SKM-1 treated with dmso at 0.1 percent for 144 hours (cell line): ENCODE measurements around the gene NCAPH2.

Experiments used
- DNase-seq: peaks from one replicate; lab custom pipeline; 2025; ENCODE audit not compliant: unreplicated experiment; lab: John Stamatoyannopoulos, UW

Gene NCAPH2

DNA sequence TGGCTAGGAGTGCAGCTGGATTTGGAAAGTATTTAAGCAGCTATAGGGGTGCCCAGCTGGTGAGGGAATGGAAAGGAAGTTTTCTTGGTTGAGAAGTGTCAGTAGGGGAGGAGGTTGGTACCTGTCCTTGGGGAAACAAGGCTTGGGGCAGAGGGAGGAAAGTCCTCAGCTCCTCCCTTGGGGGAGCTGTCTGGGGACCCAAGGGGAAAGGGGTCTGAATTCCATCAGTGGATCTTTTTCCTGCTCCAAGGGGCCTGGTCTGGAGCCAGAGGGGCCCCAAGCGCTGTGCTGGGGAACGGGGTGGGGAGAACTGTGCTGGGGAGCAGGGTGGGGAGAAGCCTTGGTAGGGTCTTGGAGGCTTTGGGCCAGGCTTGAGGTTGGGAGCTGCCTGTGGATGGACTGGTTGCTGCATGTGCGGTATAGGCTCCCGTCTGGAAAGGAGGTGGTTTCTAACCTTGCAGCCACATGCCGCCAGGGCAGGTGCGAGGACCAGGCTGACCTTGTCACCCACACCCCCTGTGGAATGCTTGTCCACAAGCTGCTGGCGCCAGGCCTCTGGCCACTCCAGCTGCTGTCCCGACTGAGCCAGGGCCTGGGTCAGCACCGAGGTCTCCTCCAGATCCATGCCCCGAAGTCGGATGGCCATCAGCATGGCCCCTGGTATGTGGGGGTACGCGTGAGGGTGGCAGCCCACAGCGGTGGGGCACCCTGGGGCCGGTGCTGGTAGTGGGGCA, 20.8 kb downstream of the NCAPH2 start:
- no peak for DNase-seq

GRCh38 chr22:50529416-50529896, 21.4 kb downstream of the NCAPH2 start:
- no peak for DNase-seq

DNA sequence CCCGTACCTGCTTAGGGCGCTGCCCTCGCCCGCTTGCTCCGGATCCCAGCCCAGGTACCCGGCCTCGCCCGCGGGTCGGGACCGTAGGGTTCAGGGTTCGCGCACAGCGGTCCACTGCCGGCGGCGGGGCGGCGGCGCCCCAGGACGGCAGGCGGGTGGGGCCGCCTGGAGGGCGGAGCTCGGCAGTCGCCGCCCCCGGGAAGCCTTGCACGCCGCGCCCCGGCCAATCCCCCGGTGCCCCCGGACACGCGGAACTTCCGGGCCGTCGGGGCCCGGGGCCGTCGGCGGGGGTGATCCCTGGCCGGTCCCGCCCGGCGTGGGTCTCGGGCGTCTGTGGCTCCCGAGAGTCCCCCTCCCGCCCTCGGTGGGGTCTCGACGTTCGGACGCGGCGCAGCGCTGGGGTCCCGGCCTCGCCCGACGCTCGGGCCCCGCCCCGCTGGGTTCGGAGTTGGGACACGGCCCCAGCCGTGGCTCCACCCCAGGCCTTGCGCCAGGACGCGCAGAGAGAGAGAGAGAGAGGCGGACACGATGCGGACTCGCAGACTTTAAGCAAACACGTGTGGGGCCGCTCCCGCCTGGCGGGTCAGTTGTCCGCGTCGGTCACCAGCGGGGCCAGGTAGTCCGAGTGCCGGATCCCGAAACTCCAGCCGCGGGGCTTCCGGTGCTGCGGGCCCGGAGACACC, 22.0 kb downstream of the NCAPH2 start, which contains the start of gene TYMP:
Gene TYMP, minus strand, starts transcription at position 116 of the 683 bp plus-strand sequence. CDS start 303 bp downstream, outside the sequence.
- DNase-seq: peak; percentile 70

DNA sequence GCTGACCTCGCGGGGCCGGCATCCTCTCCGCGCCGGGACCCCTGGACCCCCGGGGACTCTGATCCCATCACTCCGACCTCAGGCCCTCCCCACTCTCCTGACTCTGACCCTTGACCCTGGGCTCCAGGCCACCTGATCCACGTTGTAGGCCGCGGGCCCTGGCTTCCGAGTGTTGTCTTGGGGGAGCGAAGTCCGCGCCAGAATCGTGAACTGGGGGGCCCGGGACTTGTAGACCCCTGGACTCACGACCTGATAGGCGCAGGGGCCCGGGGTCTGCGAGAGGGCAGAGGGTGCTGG, 22.5 kb downstream of the NCAPH2 start:
- no peak for DNase-seq

GRCh38 chr22:50530877-50531545, 23.0 kb downstream of the NCAPH2 start:
- DNase-seq: peak; percentile 85

DNA sequence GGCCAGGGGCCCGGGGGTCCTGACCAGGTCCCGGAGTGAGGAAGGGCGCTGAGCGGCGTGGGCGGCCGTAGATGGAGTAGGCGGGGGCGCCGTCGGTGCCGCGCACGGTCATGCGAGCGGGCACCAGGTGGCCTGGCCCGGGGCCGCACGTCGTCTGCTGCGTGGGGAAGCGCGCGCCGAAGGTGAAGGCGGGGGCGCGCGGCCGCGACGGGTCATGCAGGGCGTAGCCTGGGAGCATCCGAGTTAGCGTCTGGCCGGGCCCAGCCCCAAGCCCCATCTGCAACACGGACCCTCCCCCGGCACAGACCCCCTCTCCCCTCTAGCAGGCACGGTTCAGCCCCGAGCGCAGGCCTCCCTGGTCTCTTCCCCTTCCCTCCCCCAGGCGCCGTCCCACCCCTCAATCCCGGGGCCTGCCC, 23.5 kb downstream of the NCAPH2 start:
- peak; percentile 38 for DNase-seq

DNA sequence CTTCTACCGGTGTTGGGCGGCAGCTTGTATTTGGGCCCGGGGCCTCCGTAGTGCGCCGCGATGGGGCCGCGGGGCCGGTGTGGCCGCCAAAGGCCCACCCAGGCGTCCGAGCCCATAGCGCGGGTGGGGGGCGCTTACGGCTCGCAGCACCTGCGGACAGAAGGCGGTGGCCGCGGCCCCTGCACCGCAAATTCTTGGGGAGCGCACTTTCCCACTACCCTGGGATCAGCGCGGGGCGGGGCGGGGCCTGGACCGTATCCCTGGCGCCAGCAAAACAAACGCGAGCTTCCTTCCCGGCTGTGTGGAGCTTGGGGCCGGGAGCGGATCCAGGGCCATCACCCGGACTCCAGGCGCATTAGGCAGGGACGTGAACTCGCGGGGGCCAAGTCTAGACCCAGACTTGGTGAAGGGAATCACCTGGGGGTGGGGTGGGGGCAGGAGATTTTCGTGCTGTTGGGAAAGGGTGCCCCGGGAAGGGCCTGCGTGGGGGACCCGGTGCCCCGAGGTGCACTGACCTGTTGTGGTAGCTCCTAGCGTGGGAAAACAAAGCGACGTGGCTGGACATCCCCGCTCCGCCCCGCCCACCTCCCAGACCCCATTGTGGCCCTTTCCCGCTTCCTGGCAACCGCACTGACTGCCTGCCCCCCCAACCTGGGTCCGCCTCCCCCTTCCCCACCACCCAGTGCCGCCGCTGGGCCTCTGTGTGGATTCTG, 24.1 kb downstream of the NCAPH2 start:
- DNase-seq: no peak

- DNase-seq: no peak
Observed at GRCh38 chr22:50532824-50533796, 25.1 kb downstream of the NCAPH2 start.

GRCh38 chr22:50533856-50534711, 26.1 kb downstream of the NCAPH2 start:
- peak; percentile 47 for DNase-seq

DNA sequence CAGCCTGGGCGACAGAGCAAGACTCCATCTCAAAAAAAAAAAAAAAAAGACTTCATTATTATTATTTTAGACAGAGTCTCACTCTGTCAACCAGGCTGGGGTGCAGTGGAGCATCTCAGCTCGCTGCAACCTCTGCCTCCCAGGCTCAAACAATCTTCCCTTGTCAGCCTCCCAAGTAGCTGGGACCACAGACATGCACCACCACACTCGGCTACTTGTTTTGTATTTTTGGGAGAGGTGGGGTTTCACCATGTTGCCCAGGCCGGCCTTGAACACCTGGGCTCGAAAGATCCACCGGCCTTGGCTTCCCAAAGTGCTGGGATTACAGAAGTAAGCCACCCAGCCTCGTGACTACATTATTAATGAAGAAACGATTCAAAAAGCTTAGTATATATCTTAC, 27.1 kb downstream of the NCAPH2 start:
- DNase-seq: no peak

GRCh38 chr22:50536226-50536625, 28.2 kb downstream of the NCAPH2 start:
- DNase-seq: no peak

DNA sequence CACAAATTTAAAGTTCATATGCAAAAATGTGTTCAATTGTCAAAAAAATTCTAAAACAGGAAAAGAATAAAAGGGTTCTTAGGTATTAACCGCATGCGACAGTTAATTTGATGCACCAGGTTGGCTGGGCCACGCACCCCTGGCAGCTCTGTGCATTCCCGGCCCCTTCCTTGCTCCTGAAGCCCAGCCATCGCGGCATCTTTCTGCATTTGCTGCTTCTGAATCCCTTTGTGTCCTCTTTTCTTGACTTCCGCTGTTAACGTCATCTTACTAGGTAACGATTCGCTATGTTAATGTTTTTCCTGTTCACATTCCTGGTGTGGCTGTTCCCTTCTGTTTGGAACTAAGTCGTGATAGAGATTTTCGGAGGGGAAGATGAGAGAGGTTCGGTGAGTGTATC, 29.7 kb downstream of the NCAPH2 start:
- DNase-seq: no peak

DNA sequence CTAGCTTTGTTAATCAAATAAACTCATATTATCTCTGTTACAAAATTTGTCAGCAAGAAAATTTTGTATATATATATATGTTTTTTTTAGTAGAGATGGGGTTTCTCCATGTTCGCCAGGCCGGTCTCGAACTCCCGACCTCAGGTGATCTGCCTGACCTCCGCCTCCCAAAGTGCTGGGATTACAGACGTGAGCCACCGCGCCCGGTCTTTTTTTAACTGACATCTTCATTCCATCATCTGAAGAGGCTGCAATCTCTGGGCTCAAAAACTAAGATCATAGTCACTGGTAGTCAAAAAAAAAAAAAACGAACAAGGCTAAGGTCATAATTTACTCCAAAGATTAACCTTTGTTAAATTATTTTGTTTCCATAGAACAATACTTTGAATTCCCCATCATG, 32.4 kb downstream of the NCAPH2 start:
- DNase-seq: no peak

DNA sequence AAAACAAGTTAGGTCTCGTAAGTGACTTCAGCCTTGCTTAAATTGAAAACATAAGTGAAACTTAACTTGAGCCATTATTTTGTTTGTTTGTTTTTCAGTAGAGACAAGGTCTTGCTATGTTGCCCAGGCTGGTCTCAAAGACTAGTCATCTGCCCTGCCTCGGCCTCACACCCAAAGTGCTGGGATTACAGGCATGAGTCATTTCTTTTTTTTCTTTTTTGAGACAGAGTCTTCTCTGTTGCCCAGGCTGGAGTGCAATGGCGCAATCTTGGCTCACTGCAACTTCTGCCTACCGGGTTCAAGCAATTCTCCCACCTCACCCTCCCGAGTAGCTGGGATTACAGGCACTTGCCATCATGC, 33.6 kb downstream of the NCAPH2 start:
- DNase-seq: peak; percentile 83

DNA sequence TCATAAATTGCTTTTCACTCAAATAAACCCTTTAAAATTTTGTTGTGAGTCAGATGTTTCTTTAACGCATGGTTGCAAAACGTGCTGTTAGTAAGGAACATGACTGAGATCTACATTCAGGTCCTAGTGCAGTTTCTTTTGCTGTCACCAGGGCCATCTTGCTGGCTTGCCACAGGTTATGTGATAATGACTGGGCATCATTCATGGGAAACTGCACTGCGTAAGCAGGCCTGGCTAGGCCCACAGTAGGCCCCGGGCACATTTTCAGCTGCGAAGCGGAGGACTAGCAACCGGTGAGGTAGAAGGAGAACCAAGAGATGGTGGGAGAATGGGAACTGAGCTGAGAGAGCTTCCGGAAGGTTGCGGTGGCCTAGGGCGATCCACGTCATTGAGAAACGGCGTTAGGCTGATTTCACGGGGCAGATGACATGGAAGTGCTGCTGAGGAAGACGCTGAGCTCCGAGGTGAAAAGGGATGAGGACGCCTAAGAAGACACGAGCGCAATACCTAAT, 34.4 kb downstream of the NCAPH2 start:
- DNase-seq: peak; percentile 26

DNA sequence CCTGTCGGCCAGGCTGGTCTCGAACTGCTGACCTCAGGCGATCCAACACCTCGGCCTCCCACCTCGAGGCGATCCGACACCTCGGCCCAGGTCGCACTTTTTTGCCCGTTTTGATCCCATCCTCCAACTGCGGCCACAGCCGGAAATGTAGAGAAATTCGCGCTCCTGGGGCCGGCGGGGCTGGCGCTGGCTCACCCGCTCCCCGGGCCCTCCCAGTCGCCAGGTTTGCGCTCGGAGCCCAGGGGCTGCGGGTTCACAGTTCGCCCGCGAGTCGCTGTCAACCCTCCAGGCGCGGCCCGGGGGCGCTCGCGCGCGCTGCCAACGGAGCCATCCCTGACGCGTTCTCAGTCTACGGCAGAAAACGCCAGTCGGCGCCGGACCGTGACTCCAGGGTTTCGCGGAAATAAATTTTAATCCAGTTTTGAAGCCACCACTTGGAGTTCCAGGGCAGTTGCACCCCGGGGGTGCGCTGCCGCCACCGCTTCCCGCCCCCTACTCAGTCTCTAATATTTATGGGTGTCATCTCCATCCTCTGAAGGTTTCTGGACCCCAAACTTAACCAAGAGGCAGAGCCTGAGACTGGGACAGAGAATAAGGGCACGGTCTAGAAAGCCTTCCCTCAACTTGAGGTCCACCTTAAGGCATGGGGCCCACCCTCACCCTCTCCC, 36.2 kb downstream of the NCAPH2 start:
- DNase-seq: no peak

GRCh38 chr22:50544746-50545253, 36.8 kb downstream of the NCAPH2 start:
- no peak for DNase-seq

DNA sequence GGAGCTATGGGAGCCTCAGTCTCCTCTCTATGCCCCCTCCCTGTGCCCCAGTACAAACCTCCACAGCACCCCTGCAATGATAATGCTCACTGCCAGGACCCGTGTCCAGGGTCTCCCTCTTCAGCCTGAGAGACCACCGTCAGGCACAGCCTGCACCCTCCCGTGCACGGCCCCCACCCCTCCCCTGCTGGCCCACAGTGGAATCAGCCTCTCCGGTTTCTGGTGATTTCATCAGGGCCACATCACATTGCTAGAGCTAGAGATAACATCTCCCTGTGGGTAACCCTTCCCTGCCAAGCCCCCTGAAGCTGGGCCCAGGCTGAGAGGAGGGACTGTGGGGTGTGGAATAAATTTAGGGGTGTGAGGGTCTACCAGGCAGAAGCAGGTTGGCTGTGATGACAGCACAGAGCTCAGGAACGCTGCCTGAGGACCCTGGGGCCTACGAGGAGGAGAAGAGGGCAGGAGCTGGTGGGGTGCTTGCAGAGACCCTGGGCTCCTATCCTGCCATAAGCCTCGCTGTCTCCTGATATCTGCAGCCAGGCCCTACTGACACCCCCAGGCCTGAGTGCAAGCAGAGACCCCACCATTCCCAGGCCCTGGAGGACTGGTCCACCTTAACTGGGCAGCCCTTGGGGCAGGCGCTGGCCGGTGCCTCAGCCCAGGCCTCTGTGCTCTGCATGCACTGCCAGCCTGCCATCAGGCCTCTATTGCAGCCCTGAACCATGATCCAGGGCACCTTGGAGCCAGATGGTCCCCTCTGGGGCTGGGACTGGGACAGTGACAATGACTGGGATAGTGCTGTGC, 37.7 kb downstream of the NCAPH2 start, which contains the start of gene KLHDC7B:
Gene KLHDC7B, plus strand, starts transcription at position 378 of the 804 bp plus-strand sequence. Its CDS starts 345 bp downstream, at position 723.
- DNase-seq: peak; percentile 15
